GM18526 (cell line): ENCODE data around the gene HOXD10.

Experiments
- POLR2A ChIP-seq: IDR thresholded peaks from 3 replicates; pipeline ENCODE4 v1.6.1; 2011; ENCODE audit not compliant: insufficient read length; ENCODE audit errors: extremely low read depth

HOXD10 gene

GRCh38 chr2:176115883-176116813 is at the start of gene HOXD10:
Gene HOXD10 (plus strand): TSS chr2:176116778. CDS start chr2:176116834, 56 bp downstream.
- TF ChIP-seq POLR2A = no peak

GRCh38 chr2:176067589-176068418 is 48.8 kb upstream of the HOXD10 start:
- TF ChIP-seq POLR2A = no peak

GRCh38 chr2:176068419-176068832 is 48.2 kb upstream of the HOXD10 start:
- no peak for TF ChIP-seq POLR2A

DNA sequence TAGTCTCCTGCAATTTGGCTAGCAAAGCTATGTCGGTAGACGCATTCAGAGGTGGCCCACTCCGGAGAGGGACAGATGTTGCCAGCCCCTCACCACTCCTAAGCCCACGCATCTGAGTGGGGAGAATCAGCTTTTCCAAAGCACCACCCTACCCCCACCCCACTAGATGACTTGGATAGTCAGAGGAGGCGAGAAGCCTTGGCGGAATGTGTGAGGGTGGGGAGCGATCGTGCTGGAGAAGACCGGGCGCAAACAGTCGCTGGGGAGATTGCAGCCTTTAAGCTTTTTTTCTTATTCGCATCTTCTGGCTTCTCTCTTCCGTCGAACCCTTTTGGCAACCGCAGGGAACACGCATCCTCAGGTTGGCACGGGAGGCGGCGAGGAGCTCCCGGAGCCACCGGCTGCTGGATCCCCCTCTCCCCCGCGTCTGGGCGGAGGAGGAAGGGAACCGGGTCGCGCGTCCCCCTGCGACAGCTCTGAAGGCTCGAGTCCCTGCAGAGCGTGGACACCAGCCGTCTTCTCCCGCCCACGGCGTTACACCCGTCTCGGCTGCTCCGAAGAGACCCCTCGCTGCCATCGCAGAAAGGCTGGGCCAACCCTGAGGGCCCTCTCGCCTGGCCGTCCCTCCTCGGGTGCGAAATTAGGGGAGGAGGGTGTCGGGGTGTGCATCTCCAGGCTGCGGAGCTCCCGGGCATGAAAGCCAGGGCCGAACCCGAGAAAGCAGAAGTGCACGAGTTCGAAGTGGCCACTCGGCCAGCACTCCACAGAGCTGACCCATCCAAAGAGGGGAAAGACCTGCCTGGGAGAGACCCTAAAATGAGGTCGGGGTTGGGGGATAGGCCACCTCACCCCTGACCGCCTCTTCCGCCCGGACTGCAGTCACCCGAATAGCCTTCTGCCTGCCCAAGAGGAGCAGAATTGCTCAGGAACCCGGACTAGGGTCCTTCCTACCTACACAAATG is 45.0 kb upstream of the HOXD10 start:
- TF ChIP-seq POLR2A = no peak

- no peak for TF ChIP-seq POLR2A
Measured at GRCh38 chr2:176072292-176072669, 44.3 kb upstream of the HOXD10 start.

DNA sequence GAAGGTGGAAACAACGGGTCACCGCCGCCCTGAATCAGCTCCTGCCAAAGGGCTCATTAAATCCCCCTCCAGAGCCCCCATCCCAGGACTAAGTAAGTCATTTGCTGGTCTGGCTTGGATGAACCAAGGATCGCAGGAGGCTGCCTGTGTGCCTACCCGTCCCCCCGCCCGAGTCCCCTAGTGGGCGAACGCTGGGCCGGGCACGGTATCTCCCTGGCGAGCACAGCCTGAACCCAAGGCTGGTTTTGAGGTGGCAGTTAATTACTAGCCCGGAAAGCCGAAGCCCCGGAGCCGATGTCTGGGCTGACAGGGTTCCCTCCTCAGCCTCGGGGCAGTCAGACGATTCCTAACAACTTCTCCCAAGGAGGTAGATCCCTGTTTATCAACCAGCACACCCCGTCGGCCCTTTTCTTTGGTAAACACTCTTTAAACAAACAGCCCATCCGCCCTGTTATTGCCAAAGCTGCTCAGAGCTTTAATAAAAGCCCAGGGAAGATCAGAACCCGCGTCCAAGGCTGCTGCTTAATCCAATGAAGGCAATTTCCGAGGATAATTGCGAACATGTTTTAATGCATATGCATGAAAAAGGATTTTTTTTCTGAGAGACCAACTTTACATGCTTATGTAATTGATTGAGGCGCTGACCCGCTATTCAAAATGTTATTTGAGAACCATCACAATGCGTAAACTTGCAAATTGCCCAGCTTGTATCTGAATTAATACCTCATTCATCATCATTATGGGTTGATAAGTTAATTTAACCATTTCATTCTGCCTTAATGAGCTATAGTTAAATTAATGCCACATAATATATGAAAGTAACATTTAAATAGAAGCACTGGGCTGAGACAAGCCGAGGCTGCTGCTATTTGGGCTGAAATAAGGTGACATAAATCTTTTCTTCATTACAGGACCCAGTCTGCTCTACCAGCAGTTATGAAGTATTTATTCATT is 43.4 kb upstream of the HOXD10 start:
- no peak for TF ChIP-seq POLR2A

- no peak for TF ChIP-seq POLR2A
Measured at GRCh38 chr2:176074919-176075425, 41.6 kb upstream of the HOXD10 start.

- no peak for TF ChIP-seq POLR2A
Measured at GRCh38 chr2:176075481-176075880, 41.1 kb upstream of the HOXD10 start.

DNA sequence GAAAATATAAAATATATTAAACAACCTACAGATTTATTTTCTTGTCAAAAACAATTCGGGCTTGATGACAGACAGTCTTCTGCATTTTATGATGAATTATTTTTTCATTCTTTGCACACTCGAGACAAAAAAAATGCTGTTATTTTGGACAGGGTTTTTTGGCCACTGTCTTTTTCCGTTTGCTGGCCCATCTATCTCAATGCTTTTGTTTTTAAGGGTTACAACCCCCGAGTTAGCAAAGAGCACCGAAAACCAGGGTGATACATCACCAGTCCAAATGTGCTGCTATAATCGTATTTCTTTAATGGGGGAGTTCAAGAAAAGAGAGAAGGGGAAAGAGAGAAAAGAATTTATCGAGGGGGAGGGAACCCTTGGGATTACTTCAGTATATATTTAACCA is 40.5 kb upstream of the HOXD10 start:
- no peak for TF ChIP-seq POLR2A

- no peak for TF ChIP-seq POLR2A
Measured at GRCh38 chr2:176076796-176077195, 39.8 kb upstream of the HOXD10 start.

DNA sequence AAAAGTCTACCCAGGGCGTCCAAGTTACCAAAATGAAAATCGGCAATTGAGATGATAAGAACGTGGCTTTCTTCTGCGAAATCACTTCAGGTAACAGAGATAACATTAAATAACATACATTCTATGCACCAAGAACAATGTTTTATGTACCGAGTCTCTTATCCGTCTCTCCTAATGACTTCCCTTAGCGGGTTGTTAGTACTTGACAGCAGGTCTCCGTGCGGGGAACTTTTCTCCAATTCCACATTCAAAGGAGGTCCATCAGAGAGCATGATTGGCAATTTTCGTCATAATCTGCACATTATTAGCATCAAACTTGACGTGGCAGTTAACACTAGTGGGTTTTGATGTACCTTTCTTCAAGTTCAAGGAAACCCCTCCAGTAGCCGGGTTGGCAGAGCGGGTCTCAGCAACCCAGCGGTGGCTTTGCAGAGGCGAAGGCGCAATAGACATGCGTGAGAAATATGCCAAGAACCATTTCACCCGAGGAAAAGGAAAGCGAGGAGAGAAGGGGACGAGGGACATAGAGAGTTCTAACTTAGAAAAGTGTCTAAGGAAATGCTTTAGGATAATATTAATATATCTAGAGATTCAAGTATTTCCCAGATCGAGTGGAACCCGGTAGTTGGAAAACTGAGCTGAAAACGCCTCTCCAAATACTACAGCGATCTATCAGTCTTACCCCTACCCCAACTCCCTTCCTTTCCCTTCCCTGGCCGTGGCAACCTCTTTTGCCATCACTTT is 37.9 kb upstream of the HOXD10 start:
- no peak for TF ChIP-seq POLR2A

- TF ChIP-seq POLR2A = no peak
Measured at GRCh38 chr2:176079285-176079830, 37.2 kb upstream of the HOXD10 start.
